Upper lobe of left lung (tissue), 4 donors: ENCODE measurements around the gene CACFD1.

Experiments
- CTCF ChIP-seq, 6 experiments: fragments of 450-650 bp in 4 of 6; fragments of 200-600 bp in 2 of 6; sonication (generic) in 2 of 6; IDR thresholded peaks; one replicate each; pipeline ENCODE4 v1.5.1; 2016 to 2019; ENCODE audit warnings: antibody characterized with exemption in 6 of 6
- POLR2A ChIP-seq, 4 donors: fragments of 450-650 bp; IDR thresholded peaks; one replicate each; pipeline ENCODE4 v1.5.1; 2016 to 2017; ENCODE audit warnings: antibody characterized with exemption in 4 of 4, mild to moderate bottlenecking in 2 of 4
- POLR2AphosphoS5 ChIP-seq, 2 donors: sonication (generic); formaldehyde crosslinking; IDR thresholded peaks; one replicate each; pipeline ENCODE4 v1.5.1; 2017; ENCODE audit warnings: antibody characterized with exemption in 2 of 2

GRCh38 chr9:133423216-133423615 is 36.6 kb upstream of the CACFD1 start:
- TF ChIP-seq CTCF (IDR thresholded peaks at IDR 0.05) (no peak), POLR2A (IDR thresholded peaks at IDR 0.05) (no peak), POLR2AphosphoS5 (IDR thresholded peaks at IDR 0.05) (no peak)
